Measurements from ENCODE around the gene TECR.
A peak's percentile ranks its signal among the peaks of the same experiment; 100 is the strongest.

The TECR gene

GRCh38 chr19:14507704-14508542 is 21.5 kb upstream of the TECR start:
- DNase-seq (ENCODE audit: low read depth in 2 of 2), result no peak

DNA sequence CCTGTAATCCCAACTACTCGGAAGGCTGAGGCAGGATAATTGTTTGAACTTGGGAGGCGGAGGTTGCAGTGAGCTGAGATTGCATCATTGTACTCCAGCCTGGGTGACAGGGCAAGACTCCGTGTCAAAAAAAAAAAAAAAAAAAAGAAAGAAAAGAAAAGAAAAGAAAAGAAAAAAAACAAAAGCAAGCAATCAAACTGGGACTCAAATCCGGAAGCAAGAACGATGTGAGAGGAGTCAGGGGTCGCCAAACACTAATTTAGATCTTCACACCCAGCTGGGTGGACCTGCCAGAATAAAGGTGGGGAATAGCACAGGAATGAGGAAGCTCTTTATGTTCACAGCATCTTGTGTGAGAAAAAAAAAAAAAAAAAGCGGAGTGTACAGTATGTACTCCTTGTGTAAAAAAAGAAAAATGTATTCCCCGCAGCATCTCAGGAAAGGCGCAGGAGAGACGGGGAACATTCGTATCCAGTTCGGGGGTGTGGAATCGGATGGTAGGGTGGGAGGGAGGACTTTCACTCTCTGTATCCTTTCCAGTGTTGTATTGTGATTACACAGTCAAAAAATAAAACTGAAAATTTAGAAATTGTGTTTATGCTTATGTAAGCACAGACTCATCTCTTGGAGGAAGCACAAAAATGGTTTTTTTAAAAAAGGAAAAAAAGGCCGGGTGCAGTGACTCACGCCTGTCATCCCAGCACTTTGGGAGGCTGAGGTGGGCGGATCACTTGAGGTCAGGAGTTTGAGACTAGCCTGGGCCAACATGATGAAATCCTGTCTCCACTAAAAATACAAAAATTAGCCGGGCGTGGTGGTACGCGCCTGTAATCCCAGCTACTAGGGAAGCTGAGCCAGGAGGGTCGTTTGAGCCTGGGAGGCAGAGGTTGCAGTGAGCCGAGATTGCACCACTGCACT is 18.8 kb upstream of the TECR start:
- DNase-seq (ENCODE audit: low read depth in 2 of 2), result no peak

- no peak for DNase-seq (ENCODE audit: low read depth in 2 of 2)
These were observed 18.2 kb upstream of the TECR start for GRCh38 chr19:14511229-14511593.

- DNase-seq (ENCODE audit: low read depth in 2 of 2), result no peak
These were observed 16.9 kb upstream of the TECR start for GRCh38 chr19:14512406-14512961.

- no peak for DNase-seq (ENCODE audit: low read depth in 2 of 2)
These were observed 15.1 kb upstream of the TECR start for GRCh38 chr19:14514215-14514863.

GRCh38 chr19:14515501-14516047 is 13.8 kb upstream of the TECR start:
- no peak for DNase-seq (ENCODE audit: low read depth in 2 of 2)

- DNase-seq (ENCODE audit: low read depth in 2 of 2), result no peak
These were observed 13.3 kb upstream of the TECR start for GRCh38 chr19:14516048-14516534.

DNA sequence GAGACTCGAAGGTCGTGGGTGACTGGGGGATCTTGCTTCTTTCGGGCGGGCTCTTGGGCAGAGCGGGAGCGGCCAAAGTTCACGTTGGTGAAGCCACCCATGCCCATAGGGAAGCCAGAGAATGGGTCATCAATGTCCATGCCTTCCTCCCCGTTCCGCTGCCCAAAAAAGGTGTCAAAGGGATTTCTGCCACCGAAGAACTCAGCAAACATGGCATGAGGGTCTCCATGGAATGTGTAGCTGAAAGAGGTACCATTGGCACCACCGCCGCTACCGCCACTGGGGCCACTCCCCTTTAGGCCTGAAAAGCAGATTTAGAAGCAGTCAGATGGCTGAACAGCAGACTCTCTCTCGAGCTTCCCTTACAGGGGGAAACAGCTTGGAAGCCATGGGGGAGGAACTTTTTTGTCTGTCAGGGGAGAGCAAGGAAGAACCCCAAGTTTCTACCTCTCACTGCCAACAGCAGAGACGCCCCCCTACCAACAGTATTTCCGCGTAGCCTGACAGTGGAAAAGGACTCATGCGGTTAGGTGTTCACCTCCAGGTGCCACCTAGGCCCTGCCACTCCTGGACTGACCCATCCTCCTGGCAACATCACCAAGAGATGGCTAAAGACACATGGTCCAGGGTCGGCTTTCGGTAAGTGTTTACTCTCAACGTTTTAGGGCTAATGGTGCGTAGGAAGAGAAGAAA is 12.5 kb upstream of the TECR start:
- no peak for DNase-seq (ENCODE audit: low read depth in 2 of 2)

DNA sequence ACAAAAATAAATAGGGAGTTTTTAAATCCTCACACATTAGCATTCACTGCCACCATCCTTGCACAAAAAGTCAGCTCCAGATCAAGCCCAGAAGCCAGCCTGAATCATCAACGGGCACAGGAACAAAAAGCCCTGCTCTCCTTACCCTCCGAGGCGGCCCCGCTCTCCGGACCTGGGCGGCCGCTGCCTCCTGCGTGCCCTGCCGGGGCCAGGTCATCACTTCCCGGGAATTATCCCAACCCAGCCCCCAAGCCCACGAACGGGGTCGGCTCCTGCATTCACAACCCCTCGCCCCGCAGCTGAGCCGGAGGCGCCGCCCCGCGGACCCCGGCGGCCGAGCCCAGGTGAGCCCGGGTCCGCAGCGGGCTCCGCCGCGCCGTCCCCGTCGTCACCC is 12.0 kb upstream of the TECR start:
- no peak for DNase-seq (ENCODE audit: low read depth in 2 of 2)

DNA sequence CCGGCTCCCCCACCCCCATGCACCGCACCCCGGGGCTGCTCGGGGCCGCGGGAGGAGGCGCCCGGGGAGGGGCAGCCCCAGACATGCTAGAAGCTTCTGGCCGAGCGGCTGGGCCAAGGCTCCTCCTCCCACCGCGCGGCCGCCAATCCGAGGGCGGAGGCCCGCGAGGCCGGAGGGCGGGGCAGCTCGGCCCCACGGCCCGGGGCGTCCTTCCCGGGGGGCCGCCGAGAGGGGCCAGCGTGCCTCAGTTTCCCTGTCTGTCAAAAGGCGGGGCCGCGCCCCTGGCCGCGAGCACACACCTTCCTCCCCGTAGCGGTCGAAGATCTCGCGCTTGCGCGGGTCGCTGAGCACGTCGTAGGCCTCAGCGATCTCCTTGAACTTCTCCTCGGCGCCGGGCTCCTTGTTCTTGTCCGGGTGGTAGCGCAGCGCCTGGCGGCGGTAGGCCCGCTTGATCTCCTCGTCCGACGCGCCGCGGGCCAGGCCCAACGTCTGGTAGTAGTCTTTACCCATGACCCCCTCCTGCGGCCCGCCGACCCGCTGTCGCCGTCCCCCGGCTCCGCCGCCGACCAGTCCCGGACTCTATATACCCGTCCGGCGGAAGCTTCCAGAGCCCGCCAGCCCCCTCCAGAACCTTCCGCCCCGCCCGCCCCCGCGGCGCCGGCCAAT is 11.4 kb upstream of the TECR start, which contains the start of gene DNAJB1:
TSS of gene DNAJB1 (minus strand) at position 558 of the 666 bp plus-strand sequence. CDS start at position 510, 48 bp downstream.
- DNase-seq (ENCODE audit: low read depth in 2 of 2), result peak; percentile 66

DNA sequence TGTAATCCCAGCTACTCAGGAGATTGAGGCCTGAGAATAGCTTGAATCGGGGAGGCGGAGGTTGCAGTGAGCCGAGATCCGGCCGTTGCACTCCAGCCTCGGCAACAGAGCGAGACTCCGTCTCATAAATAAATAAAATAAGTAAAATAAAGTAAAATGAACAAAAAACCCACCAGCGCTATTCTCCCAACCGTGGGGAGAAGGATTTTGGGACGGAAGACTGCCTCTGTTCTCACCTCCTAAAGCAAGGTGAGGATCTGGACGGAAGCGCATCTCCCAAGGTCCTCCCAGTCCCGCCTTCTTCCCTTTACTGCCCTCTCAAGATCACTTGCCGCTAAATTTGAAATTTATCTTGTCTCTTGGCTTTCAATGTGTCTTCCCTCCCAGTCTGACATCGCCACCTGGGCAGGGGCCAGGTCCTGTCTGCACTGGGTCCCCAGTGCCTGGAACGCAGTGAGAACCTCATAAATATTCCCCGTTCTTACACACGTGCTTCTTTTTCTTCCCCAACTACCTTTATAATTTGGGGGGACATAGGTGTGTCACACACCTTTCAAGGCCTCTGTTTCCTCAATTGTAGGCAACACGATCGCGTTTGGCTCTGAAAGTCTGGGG is 10.0 kb upstream of the TECR start:
- DNase-seq (ENCODE audit: low read depth in 2 of 2), result no peak

GRCh38 chr19:14519860-14520407 is 9.5 kb upstream of the TECR start:
- DNase-seq (ENCODE audit: low read depth in 2 of 2), result no peak

DNA sequence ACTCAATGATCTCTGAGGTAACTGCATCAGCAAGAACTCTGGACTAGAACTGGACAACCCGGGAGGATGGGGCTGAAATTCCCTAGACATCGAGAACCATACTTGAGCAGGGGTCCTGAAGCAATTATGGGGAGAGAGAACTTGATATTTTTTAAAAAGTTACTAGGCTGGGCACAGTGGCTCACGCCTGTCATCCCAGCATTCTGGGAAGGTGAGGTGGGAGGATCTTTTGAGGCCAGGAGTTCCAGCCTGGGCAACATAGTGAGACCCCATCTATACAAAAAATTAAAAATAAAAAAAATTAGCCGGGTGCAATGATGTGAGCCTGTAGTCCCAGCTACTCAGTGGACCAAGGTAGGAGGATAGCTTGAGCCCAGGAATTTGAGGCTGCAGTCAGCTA is 8.9 kb upstream of the TECR start:
- no peak for DNase-seq (ENCODE audit: low read depth in 2 of 2)

DNA sequence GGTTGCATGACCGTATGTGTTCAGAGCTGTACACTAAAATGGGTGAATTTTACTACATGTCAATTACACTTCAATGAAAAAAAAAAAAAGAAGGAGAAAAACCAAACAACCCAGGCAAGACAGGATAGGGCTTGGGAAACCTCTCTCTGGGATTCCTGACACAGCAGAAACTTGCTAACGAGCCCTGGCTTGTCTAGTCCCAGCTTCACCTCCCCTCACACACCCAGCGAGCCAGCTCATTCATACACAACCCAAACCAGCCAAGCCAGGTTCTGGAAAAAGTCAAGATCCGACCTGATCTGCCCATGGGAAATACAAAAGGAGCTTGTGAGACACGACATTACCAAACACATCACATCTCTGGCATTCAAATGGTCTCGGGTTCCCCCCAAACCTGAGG is 3.7 kb upstream of the TECR start:
- no peak for DNase-seq (ENCODE audit: low read depth in 2 of 2)

- DNase-seq (ENCODE audit: low read depth in 2 of 2), result no peak
These were observed 3.0 kb upstream of the TECR start for GRCh38 chr19:14526423-14526822.

DNA sequence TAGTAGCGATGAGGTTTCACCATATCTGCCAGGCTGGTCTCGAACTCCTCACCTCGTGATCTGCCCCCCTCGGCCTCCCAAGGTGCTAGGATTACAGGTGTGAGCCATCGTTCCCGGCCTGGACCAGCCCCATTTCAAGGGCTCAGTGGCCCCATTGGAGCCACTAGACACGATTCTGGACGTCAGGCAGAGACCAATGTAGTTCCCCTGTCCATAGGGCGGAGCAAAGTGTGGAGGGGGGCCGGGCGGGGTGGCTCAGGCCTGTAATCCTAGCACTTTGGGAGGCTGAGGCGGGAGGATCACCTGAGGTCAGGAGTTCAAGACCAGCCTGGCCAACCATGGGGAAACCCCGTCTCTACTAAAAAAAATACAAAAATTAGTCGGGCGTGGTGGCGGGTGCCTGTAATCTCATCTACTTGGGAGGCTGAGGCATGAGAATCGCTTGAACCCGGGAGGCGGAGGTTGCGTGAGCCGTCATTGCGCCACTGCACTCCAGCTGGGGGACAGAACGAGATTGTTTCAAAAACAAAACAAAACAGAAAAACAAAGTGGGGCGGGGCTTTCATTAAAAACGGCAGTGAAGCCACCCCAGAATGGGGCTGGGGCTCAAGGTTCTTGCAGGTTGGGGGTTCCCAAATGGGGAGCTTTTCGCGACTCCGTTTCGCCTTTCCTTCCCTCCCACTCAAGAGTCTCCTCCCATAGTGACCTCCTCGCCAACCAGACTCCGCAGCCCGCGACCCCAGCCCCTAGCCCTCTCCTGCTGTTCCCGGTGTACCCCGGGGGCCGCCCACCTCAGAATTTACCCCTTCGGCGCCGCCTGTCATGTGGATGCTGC is 758 bp upstream of the TECR start:
- no peak for DNase-seq (ENCODE audit: low read depth in 2 of 2)

GRCh38 chr19:14530005-14530348 is 583 bp downstream of the TECR start:
- DNase-seq (ENCODE audit: low read depth in 2 of 2), result no peak

- no peak for DNase-seq (ENCODE audit: low read depth in 2 of 2)
These were observed 1.1 kb downstream of the TECR start for GRCh38 chr19:14530506-14530905.

GRCh38 chr19:14533450-14533849 is 4.1 kb downstream of the TECR start:
- no peak for DNase-seq (ENCODE audit: low read depth in 2 of 2)

Measured in stimulated activated CD8-positive, alpha-beta memory T cell treated with anti-CD3 and anti-CD28 coated beads, Interleukin-15, amount 100 ng/mL, for 48 hours (primary cell).